ENCODE results near the gene VIPR2. TPM values are rescaled to one million over a fixed set of nuclear protein-coding genes. Genes with fewer than 3 reads are reported as not detected.

Gene VIPR2
- polyA plus RNA-seq, 1 donor from 2014 or later: 0.51 TPM

GRCh38 chr7:159001811-159002210 lies 142.9 kb downstream of the VIPR2 start:
- no peaks in the 10 kb centered on the region for H3F3A ChIP-seq (ENCODE audit: insufficient read depth, low read length, poor library complexity, severe bottlenecking)
- no peaks in the 10 kb centered on the region for H4K20me1 ChIP-seq (ENCODE audit: insufficient read depth)
- TF ChIP-seq RAD21 (conservative IDR thresholded peaks at IDR 0.05) (no peak), POLR2AphosphoS5 (IDR thresholded peaks at IDR 0.05) (no peak), EP300 (conservative IDR thresholded peaks at IDR 0.05; ENCODE audit: poor library complexity, severe bottlenecking) (no peak), TAF1 (IDR thresholded peaks at IDR 0.05; ENCODE audit: low read depth) (no peak), MXI1 (conservative IDR thresholded peaks at IDR 0.05; ENCODE audit: poor library complexity, severe bottlenecking) (no peak), CTCF (IDR thresholded peaks at IDR 0.05; ENCODE audit: poor library complexity, severe bottlenecking) (no peak), EZH2 (IDR thresholded peaks at IDR 0.05; ENCODE audit: borderline replicate concordance, insufficient read depth, low read length, poor library complexity, severe bottlenecking) (no peak), SMC3 (conservative IDR thresholded peaks at IDR 0.05; ENCODE audit: poor library complexity) (no peak)
- TF ChIP-seq, protein P1, sequence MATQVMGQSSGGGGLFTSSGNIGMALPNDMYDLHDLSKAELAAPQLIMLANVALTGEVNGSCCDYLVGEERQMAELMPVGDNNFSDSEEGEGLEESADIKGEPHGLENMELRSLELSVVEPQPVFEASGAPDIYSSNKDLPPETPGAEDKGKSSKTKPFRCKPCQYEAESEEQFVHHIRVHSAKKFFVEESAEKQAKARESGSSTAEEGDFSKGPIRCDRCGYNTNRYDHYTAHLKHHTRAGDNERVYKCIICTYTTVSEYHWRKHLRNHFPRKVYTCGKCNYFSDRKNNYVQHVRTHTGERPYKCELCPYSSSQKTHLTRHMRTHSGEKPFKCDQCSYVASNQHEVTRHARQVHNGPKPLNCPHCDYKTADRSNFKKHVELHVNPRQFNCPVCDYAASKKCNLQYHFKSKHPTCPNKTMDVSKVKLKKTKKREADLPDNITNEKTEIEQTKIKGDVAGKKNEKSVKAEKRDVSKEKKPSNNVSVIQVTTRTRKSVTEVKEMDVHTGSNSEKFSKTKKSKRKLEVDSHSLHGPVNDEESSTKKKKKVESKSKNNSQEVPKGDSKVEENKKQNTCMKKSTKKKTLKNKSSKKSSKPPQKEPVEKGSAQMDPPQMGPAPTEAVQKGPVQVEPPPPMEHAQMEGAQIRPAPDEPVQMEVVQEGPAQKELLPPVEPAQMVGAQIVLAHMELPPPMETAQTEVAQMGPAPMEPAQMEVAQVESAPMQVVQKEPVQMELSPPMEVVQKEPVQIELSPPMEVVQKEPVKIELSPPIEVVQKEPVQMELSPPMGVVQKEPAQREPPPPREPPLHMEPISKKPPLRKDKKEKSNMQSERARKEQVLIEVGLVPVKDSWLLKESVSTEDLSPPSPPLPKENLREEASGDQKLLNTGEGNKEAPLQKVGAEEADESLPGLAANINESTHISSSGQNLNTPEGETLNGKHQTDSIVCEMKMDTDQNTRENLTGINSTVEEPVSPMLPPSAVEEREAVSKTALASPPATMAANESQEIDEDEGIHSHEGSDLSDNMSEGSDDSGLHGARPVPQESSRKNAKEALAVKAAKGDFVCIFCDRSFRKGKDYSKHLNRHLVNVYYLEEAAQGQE (IDR thresholded peaks at IDR 0.05; ENCODE audit: borderline replicate concordance): no peak
- no peak overlapping the region for H3K27ac ChIP-seq (ENCODE audit: low read length)
- H3K27me3 ChIP-seq (ENCODE audit: insufficient read depth, low read depth, low read length): no peaks in the 10 kb centered on the region
- no peak overlapping the region for H3K4me2 ChIP-seq (ENCODE audit: low read length)
- no peak overlapping the region for H3K9ac ChIP-seq (ENCODE audit: low read length)
- H3K9me2 ChIP-seq (ENCODE audit: insufficient read depth, low read length): no peaks in the 10 kb centered on the region
- no peak overlapping the region for H2AFZ ChIP-seq (ENCODE audit: low read depth, low read length)
- no peaks in the 10 kb centered on the region for H3K79me2 ChIP-seq (replicated peaks; ENCODE audit: insufficient read depth, low read length)
- H3K4me3 ChIP-seq (ENCODE audit: low read length): no peak overlapping the region
- no peaks in the 10 kb centered on the region for H3K36me3 ChIP-seq (ENCODE audit: insufficient read depth, low read length)
- no peaks in the 10 kb centered on the region for H3K9me3 ChIP-seq (ENCODE audit: low read length)

DNA sequence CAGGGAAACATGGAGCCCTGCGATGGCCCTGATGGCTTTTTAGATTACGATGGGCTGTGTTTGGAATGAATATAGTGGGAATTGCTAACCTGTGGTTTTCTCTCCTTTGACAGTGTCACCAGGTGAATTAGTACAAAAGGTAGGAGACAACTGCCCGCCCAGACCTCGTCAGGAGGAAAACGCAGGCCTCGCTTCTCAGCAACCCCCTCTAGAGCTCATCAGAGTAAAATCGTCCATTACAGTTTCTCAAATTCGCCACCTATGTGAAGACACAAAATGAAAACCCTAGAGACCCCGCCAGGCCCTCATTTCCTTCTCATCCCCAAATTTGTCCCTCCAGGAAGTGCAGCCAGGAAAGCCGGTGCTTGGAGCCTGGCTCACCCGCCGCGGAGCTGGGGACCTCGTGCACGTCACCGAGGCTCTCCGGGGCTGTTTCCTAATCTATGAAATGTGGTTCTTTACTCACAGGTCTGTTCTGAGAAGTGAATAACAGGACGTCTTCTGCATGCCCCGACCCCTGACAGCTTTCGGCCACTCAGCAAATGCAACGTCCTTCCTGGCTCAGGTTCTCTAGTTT lies 143.7 kb downstream of the VIPR2 start:
- TF ChIP-seq EZH2 (IDR thresholded peaks at IDR 0.05; ENCODE audit: borderline replicate concordance, insufficient read depth, low read length, poor library complexity, severe bottlenecking): no peak
- TF ChIP-seq RAD21 (conservative IDR thresholded peaks at IDR 0.05): no peak
- TF ChIP-seq, protein P1 (IDR thresholded peaks at IDR 0.05; ENCODE audit: borderline replicate concordance): no peak
- TF ChIP-seq TAF1 (IDR thresholded peaks at IDR 0.05; ENCODE audit: low read depth): no peak
- TF ChIP-seq SMC3 (conservative IDR thresholded peaks at IDR 0.05; ENCODE audit: poor library complexity): no peak
- no peak for TF ChIP-seq CTCF (IDR thresholded peaks at IDR 0.05; ENCODE audit: poor library complexity, severe bottlenecking)
- no peak for TF ChIP-seq EP300 (conservative IDR thresholded peaks at IDR 0.05; ENCODE audit: poor library complexity, severe bottlenecking)
- no peak for TF ChIP-seq MXI1 (conservative IDR thresholded peaks at IDR 0.05; ENCODE audit: poor library complexity, severe bottlenecking)
- no peak for TF ChIP-seq POLR2AphosphoS5 (IDR thresholded peaks at IDR 0.05)
- Histone ChIP-seq H3K4me3 (ENCODE audit: low read length) (no peak overlapping the region), H3K9me2 (ENCODE audit: insufficient read depth, low read length) (no peaks in the 10 kb centered on the region), H4K20me1 (ENCODE audit: insufficient read depth) (no peaks in the 10 kb centered on the region), H3K4me2 (ENCODE audit: low read length) (no peak overlapping the region), H3K9me3 (ENCODE audit: low read length) (no peaks in the 10 kb centered on the region), H2AFZ (ENCODE audit: low read depth, low read length) (no peak overlapping the region), H3F3A (ENCODE audit: insufficient read depth, low read length, poor library complexity, severe bottlenecking) (no peaks in the 10 kb centered on the region), H3K27ac (ENCODE audit: low read length) (no peak overlapping the region), H3K79me2 (replicated peaks; ENCODE audit: insufficient read depth, low read length) (no peaks in the 10 kb centered on the region), H3K9ac (ENCODE audit: low read length) (no peak overlapping the region), H3K27me3 (ENCODE audit: insufficient read depth, low read depth, low read length) (no peaks in the 10 kb centered on the region), H3K36me3 (ENCODE audit: insufficient read depth, low read length) (no peaks in the 10 kb centered on the region)

Measured in neural cell (in vitro differentiated cells).